Hepatocyte (in vitro differentiated cells): ENCODE results near the gene STPG2.

Source experiments
- CTCF ChIP-seq: fragments of 200-600 bp; sonication (generic); IDR thresholded peaks from 2 replicates; pipeline ENCODE4 v1.5.1; 2016; ENCODE audit warnings: antibody characterized with exemption, mild to moderate bottlenecking; ENCODE audit not compliant: poor library complexity
- EZH2 ChIP-seq: fragments of 200-600 bp; sonication (generic); IDR thresholded peaks from 2 replicates; pipeline ENCODE4 v1.6.1; 2016; ENCODE audit warnings: antibody characterized with exemption, mild to moderate bottlenecking, borderline replicate concordance
- EZH2phosphoT487 ChIP-seq: fragments of 200-600 bp; sonication (generic); IDR thresholded peaks from one replicate; pipeline ENCODE4 v1.6.1; 2018; ENCODE audit warnings: antibody characterized with exemption, mild to moderate bottlenecking, low read depth, moderate library complexity; ENCODE audit not compliant: unreplicated experiment, severe bottlenecking

- no peak for TF ChIP-seq EZH2
- no peak for TF ChIP-seq CTCF
- no peak for TF ChIP-seq EZH2phosphoT487
Measured at GRCh38 chr4:97577004-97577403, 566.3 kb downstream of the STPG2 start.
